ENCODE data around the gene KRTAP13-4. TPM values are rescaled to one million over a fixed set of nuclear protein-coding genes. Genes with fewer than 3 reads are reported as not detected.

The KRTAP13-4 gene
- polyA plus RNA-seq, 3 donors = not detected

- no peak for DNase-seq (ENCODE audit: extremely low read depth in 1 of 11, low read depth in 9 of 11, low spot score in 4 of 11)
Measured at GRCh38 chr21:30479259-30479658, 49.2 kb downstream of the KRTAP13-4 start.

DNA sequence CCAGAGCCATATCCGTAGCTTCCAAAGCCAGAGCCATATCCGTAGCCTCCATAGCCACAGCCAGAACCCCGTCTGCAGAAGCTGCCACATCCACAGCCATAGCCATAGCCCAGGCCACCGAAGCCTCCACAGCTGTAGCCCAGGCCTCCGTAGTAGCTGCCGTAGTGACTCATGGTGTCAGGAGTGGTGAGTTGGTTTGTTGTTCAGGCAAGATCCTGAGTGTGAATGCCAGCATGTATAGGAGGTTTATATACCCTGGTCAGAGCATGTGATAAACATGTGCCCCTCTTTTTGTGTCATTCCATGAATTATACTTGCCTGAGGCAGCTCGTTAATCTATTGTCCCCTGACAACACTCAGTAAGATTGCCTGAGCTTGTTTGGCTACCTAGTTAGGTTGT lies 50.1 kb downstream of the KRTAP13-4 start, which contains the start of gene KRTAP19-1:
Gene KRTAP19-1 (minus strand): TSS at position 223 of the 400 bp plus-strand sequence. CDS start 50 bp downstream, at position 173.
- no peak for DNase-seq (ENCODE audit: extremely low read depth in 1 of 11, low read depth in 9 of 11, low spot score in 4 of 11)

Other genes starting within 250 kb of the KRTAP13-4 start
- gene CLDN8, start 214.1 kb upstream of the KRTAP13-4 start, polyA plus RNA-seq (ENCODE audit: insufficient read length in 3 of 3) = 10 to 100 TPM; 37.7 to 52.3 (median 46.3) TPM
- not detected for gene KRTAP24-1, start 147.3 kb upstream of the KRTAP13-4 start, polyA plus RNA-seq (ENCODE audit: insufficient read length in 3 of 3)
- gene KRTAP25-1, start 140.7 kb upstream of the KRTAP13-4 start, polyA plus RNA-seq (ENCODE audit: insufficient read length in 3 of 3) = not detected
- gene KRTAP26-1, start 109.9 kb upstream of the KRTAP13-4 start, polyA plus RNA-seq (ENCODE audit: insufficient read length in 3 of 3) = not detected
- gene KRTAP27-1, start 92.5 kb upstream of the KRTAP13-4 start, polyA plus RNA-seq (ENCODE audit: insufficient read length in 3 of 3) = not detected
- gene KRTAP23-1, start 81.6 kb upstream of the KRTAP13-4 start, polyA plus RNA-seq (ENCODE audit: insufficient read length in 3 of 3) = not detected
- not detected for gene KRTAP13-2, start 57.9 kb upstream of the KRTAP13-4 start, polyA plus RNA-seq (ENCODE audit: insufficient read length in 3 of 3)
- gene KRTAP13-1, start 34.2 kb upstream of the KRTAP13-4 start, polyA plus RNA-seq (ENCODE audit: insufficient read length in 3 of 3) = not detected
- not detected for gene KRTAP13-3, start 4.3 kb upstream of the KRTAP13-4 start, polyA plus RNA-seq (ENCODE audit: insufficient read length in 3 of 3)
- not detected for gene KRTAP15-1, start 10.1 kb downstream of the KRTAP13-4 start, polyA plus RNA-seq (ENCODE audit: insufficient read length in 3 of 3)
- gene KRTAP19-1, start 50.1 kb downstream of the KRTAP13-4 start, polyA plus RNA-seq (ENCODE audit: insufficient read length in 3 of 3) = not detected
- gene KRTAP19-2, start 57.2 kb downstream of the KRTAP13-4 start, polyA plus RNA-seq (ENCODE audit: insufficient read length in 3 of 3) = not detected
- not detected for gene KRTAP19-3, start 61.8 kb downstream of the KRTAP13-4 start, polyA plus RNA-seq (ENCODE audit: insufficient read length in 3 of 3)
- gene KRTAP19-4, start 66.9 kb downstream of the KRTAP13-4 start, polyA plus RNA-seq (ENCODE audit: insufficient read length in 3 of 3) = not detected
- gene KRTAP19-5, start 71.9 kb downstream of the KRTAP13-4 start, polyA plus RNA-seq (ENCODE audit: insufficient read length in 3 of 3) = not detected
- not detected for gene KRTAP19-6, start 111.6 kb downstream of the KRTAP13-4 start, polyA plus RNA-seq (ENCODE audit: insufficient read length in 3 of 3)
- gene KRTAP19-7, start 131.1 kb downstream of the KRTAP13-4 start, polyA plus RNA-seq (ENCODE audit: insufficient read length in 3 of 3) = not detected
- gene KRTAP22-2, start 160.2 kb downstream of the KRTAP13-4 start, polyA plus RNA-seq (ENCODE audit: insufficient read length in 3 of 3) = not detected
- gene KRTAP6-3, start 162.2 kb downstream of the KRTAP13-4 start, polyA plus RNA-seq (ENCODE audit: insufficient read length in 3 of 3) = not detected
- not detected for gene KRTAP6-2, start 168.7 kb downstream of the KRTAP13-4 start, polyA plus RNA-seq (ENCODE audit: insufficient read length in 3 of 3)
- not detected for gene KRTAP22-1, start 170.9 kb downstream of the KRTAP13-4 start, polyA plus RNA-seq (ENCODE audit: insufficient read length in 3 of 3)
- not detected for gene KRTAP6-1, start 183.7 kb downstream of the KRTAP13-4 start, polyA plus RNA-seq (ENCODE audit: insufficient read length in 3 of 3)
- not detected for gene KRTAP20-1, start 186.2 kb downstream of the KRTAP13-4 start, polyA plus RNA-seq (ENCODE audit: insufficient read length in 3 of 3)
- gene KRTAP20-4, start 190.4 kb downstream of the KRTAP13-4 start, polyA plus RNA-seq (ENCODE audit: insufficient read length in 3 of 3) = not detected
- not detected for gene KRTAP20-2, start 205.0 kb downstream of the KRTAP13-4 start, polyA plus RNA-seq (ENCODE audit: insufficient read length in 3 of 3)
- not detected for gene KRTAP20-3, start 212.6 kb downstream of the KRTAP13-4 start, polyA plus RNA-seq (ENCODE audit: insufficient read length in 3 of 3)

Measured in renal cortex interstitium (tissue), 11 donors.